Keratinocyte (primary cell): ENCODE results near the gene CCDC28B. TPM values are rescaled to one million over a fixed set of nuclear protein-coding genes. Genes with fewer than 3 reads are reported as not detected.
A peak's percentile ranks its signal among the peaks of the same experiment; 100 is the strongest.

Source experiments
- DNase-seq: peaks from one replicate; pipeline ENCODE4 v3.0.0-alpha.2; 2011; ENCODE audit warnings: low read depth, missing footprints, low spot score
- FAIRE-seq: peaks from 2 replicates; lab custom pipeline; 2011; peaks lifted over from hg19 to GRCh38; lab: Jason Lieb, UNC
- H2AFZ ChIP-seq: 2 replicates; pipeline ENCODE4 v1.6.0; 2012; ENCODE audit warnings: low read length, control low read depth, inconsistent platforms; ENCODE audit not compliant: control insufficient read depth
- H3K27ac ChIP-seq: 2 replicates; pipeline ENCODE4 v1.5.1; 2011; ENCODE audit warnings: low read length; ENCODE audit not compliant: control insufficient read depth, insufficient read depth
- H3K27me3 ChIP-seq: 3 replicates; pipeline ENCODE4 v1.6.0; 2011; ENCODE audit warnings: low read length; ENCODE audit not compliant: control insufficient read depth, insufficient read depth; ENCODE audit errors: extremely low read depth
- H3K36me3 ChIP-seq, 2 experiments: 2 replicates in 1 of 2; 3 replicates in 1 of 2; pipeline ENCODE4 v1.5.1; 2011; ENCODE audit warnings: low read length in 2 of 2, mild to moderate bottlenecking in 1 of 2; ENCODE audit not compliant: control insufficient read depth in 2 of 2, insufficient read depth in 2 of 2; ENCODE audit errors: extremely low read depth in 1 of 2
- H3K4me1 ChIP-seq: 3 replicates; pipeline ENCODE4 v1.5.1; 2011; ENCODE audit warnings: low read length; ENCODE audit not compliant: control insufficient read depth, insufficient read depth; ENCODE audit errors: extremely low read depth
- H3K4me2 ChIP-seq: 3 replicates; pipeline ENCODE4 v1.6.0; 2011; ENCODE audit warnings: low read depth, low read length; ENCODE audit not compliant: control insufficient read depth, insufficient read depth; ENCODE audit errors: extremely low read depth
- H3K4me3 ChIP-seq, 3 experiments: fragments of 200-600 bp in 1 of 3; sonication (generic) in 1 of 3; 2 replicates in 2 of 3; 3 replicates in 1 of 3; pipeline ENCODE4 v1.5.1; 2011 to 2016; ENCODE audit warnings: low read length in 3 of 3, mild to moderate bottlenecking in 3 of 3, control low read depth in 2 of 3, inconsistent platforms in 1 of 3, low read depth in 1 of 3, mixed read lengths in 1 of 3, mixed run types in 1 of 3, moderate library complexity in 1 of 3; ENCODE audit not compliant: control insufficient read depth in 2 of 3, insufficient read depth in 2 of 3; ENCODE audit errors: extremely low read depth in 1 of 3
- H3K79me2 ChIP-seq: 2 replicates; pipeline ENCODE4 v1.6.0; 2012; ENCODE audit warnings: low read length; ENCODE audit not compliant: control insufficient read depth, insufficient read depth
- H3K9ac ChIP-seq: 3 replicates; pipeline ENCODE4 v1.6.0; 2011; ENCODE audit warnings: low read length; ENCODE audit not compliant: control insufficient read depth, insufficient read depth; ENCODE audit errors: extremely low read depth
- H3K9me1 ChIP-seq: 3 replicates; pipeline ENCODE4 v1.6.0; 2011; ENCODE audit warnings: low read length; ENCODE audit not compliant: control insufficient read depth, insufficient read depth; ENCODE audit errors: extremely low read depth
- H3K9me3 ChIP-seq: 2 replicates; pipeline ENCODE4 v1.5.1; 2012; ENCODE audit warnings: low read depth, low read length; ENCODE audit not compliant: control insufficient read depth
- H4K20me1 ChIP-seq: 3 replicates; pipeline ENCODE4 v1.6.0; 2011; ENCODE audit warnings: low read length; ENCODE audit not compliant: control insufficient read depth, insufficient read depth; ENCODE audit errors: extremely low read depth
- EZH2 ChIP-seq: IDR thresholded peaks from one replicate; pipeline ENCODE4 v1.6.1; 2012; ENCODE audit warnings: inconsistent platforms, mild to moderate bottlenecking, low read length, moderate library complexity
- dilution Hi-C: fragments of 300-500 bp; cut with MboI; formaldehyde crosslinking; loops from one replicate; pipeline ENCODE4 v1.7.0; 2020; ENCODE audit warnings: low sequenced_read_pairs; ENCODE audit not compliant: extremely low pct_ligation_motif_present
- polyA plus RNA-seq, 5 experiments: library from polyadenylated mRNA; depleted of rRNA in 3 of 5; stranded (reverse) in 3 of 5; stranded (forward) in 1 of 5; unstranded in 1 of 5; fragments of >200 nt; gene quantifications; 1 replicate in 1 of 5; 2 replicates in 3 of 5; 3 replicates in 1 of 5; pipeline versions ENCODE4 v1.2.1 to v1.2.3, GENCODE V29; 2011 to 2012; ENCODE audit warnings: missing spikeins in 2 of 5, low read depth in 1 of 5, low replicate concordance in 1 of 5
- TF ChIP-seq, protein P1 (sequence below), 3 experiments: IDR thresholded peaks in 1 of 3; conservative IDR thresholded peaks in 1 of 3; optimal IDR thresholded peaks in 1 of 3; 2 replicates in 2 of 3; 3 replicates in 1 of 3; pipeline versions ENCODE3 to v1.5.1; 2011; ENCODE audit warnings: low read length in 3 of 3, mild to moderate bottlenecking in 3 of 3, moderate library complexity in 2 of 3, control low read depth in 1 of 3, inconsistent platforms in 1 of 3; ENCODE audit not compliant: insufficient read depth in 2 of 3; ENCODE audit errors: extremely low read depth in 1 of 3

The CCDC28B gene
- polyA plus RNA-seq, 1 donor (not counting 4 experiments of a cell fraction or from before 2014, with no cell fraction given): 3.6 TPM

DNA sequence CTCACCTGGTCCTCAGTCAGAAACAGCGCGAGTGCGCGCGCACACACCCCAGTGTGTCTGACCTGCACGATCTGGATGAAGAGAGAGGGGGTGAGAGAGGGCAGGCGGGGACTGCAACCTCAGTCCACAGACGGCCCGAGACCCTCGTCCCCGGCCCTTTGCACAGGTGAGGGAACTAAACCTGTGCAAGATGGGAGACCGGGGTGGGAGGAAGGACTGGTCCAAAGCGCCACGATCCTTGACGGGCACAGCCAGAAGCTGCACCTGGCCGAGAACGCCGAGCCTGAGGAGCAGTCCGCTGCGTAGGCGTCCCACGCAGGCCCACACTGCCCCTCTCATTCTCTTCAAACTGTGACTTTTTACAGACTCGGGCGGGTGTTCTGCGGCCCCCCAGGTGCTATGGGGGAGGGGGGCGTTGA, 4.6 kb downstream of the CCDC28B start:
- Histone ChIP-seq H3K9me1 (no peaks in the 10 kb centered on the region), H3K36me3 (peaks cover 0 to 3% of the 10 kb centered on the region in 2 experiments), H3K4me3 (peak overlapping the region; percentile 62 to 93 (median 78)), H4K20me1 (no peaks in the 10 kb centered on the region), H3K27ac (peak overlapping the region; percentile 65), H3K27me3 (no peaks in the 10 kb centered on the region), H3K9me3 (no peaks in the 10 kb centered on the region), H3K4me1 (peaks cover 23% of the 10 kb centered on the region), H3K4me2 (peak overlapping the region; percentile 98), H3K9ac (peak overlapping the region; percentile 93), H3K79me2 (no peaks in the 10 kb centered on the region), H2AFZ (peak overlapping the region; percentile 79)
- dilution Hi-C loops: no loop called here
- FAIRE-seq (no peak), DNase-seq (no peak)
- TF ChIP-seq EZH2: no peak
- TF ChIP-seq, protein P1, sequence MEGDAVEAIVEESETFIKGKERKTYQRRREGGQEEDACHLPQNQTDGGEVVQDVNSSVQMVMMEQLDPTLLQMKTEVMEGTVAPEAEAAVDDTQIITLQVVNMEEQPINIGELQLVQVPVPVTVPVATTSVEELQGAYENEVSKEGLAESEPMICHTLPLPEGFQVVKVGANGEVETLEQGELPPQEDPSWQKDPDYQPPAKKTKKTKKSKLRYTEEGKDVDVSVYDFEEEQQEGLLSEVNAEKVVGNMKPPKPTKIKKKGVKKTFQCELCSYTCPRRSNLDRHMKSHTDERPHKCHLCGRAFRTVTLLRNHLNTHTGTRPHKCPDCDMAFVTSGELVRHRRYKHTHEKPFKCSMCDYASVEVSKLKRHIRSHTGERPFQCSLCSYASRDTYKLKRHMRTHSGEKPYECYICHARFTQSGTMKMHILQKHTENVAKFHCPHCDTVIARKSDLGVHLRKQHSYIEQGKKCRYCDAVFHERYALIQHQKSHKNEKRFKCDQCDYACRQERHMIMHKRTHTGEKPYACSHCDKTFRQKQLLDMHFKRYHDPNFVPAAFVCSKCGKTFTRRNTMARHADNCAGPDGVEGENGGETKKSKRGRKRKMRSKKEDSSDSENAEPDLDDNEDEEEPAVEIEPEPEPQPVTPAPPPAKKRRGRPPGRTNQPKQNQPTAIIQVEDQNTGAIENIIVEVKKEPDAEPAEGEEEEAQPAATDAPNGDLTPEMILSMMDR (optimal IDR thresholded peaks at IDR 0.05 in 1 of 3, IDR thresholded peaks at IDR 0.05 in 1 of 3, conservative IDR thresholded peaks at IDR 0.05 in 1 of 3; ENCODE audit: extremely low read depth in 1 of 3, insufficient read depth in 2 of 3, low read length in 3 of 3): no peak

DNA sequence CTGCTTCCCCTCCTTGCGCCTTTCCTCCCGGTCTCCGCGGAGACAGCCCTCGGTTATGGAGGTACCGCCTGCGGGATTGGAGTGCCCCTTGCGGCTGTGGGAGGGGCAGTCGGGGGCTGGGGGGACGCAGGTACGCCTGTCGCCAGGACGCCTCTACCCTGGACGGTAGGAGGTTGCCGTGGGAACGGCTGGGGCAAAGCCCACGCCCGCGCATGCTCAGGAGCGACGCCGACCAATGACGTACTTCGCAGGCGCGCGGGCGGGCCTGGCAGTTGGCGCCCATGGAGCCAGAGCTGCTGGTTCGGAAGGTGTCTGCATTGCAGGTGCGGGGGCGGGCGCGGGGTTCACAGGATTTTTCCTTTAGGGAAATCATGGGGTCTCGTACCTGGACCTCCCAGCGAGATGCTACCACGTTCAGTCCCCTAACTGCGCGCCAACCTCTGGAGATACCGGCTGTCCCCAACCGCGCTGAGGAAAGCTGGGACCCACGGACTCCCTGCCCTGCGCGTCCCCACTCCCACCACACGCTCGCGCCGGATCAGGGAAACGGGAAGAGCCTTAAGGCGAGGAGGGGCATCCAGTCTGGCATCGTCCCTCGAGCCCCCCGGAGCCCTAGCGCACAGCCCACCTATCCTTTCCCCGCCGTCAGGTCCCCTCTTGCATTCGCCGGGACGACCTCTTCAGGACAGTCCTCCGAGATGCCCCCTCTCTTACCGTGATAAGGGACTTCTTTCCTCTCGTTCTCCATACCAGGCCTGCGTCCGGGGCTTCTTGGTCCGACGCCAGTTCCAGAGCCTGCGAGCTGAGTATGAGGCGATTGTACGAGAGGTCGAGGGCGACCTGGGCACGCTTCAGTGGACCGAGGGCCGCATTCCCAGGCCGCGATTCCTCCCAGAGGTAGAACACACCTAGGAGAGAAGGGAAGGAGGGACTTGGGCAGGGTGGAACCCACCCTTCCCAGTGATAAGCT, 5.3 kb downstream of the CCDC28B start, which contains the start of gene IQCC:
TSS of gene IQCC (plus strand) at position 271 of the 970 bp plus-strand sequence. CDS start at position 282, 11 bp downstream.
- TF ChIP-seq EZH2: no peak
- TF ChIP-seq, protein P1 (optimal IDR thresholded peaks at IDR 0.05 in 1 of 3, IDR thresholded peaks at IDR 0.05 in 1 of 3, conservative IDR thresholded peaks at IDR 0.05 in 1 of 3; ENCODE audit: extremely low read depth in 1 of 3, insufficient read depth in 2 of 3, low read length in 3 of 3): no peak
- peak within 1 kb of the TSS; percentile 89 for H2AFZ ChIP-seq
- dilution Hi-C loops: no loop called here
- H3K4me1 ChIP-seq: peaks cover 18% of the 10 kb centered on the region
- no peaks in the 10 kb centered on the region for H3K27me3 ChIP-seq
- peak within 1 kb of the TSS; percentile 98 for H3K4me2 ChIP-seq
- peaks cover 0 to 3% of the 10 kb centered on the region in 2 experiments for H3K36me3 ChIP-seq
- no peaks in the 10 kb centered on the region for H3K9me3 ChIP-seq
- H3K9ac ChIP-seq: peak within 1 kb of the TSS; percentile 93
- H4K20me1 ChIP-seq: no peaks in the 10 kb centered on the region
- no peak for FAIRE-seq
- H3K79me2 ChIP-seq: no peaks in the 10 kb centered on the region
- DNase-seq: no peak
- peak within 1 kb of the TSS; percentile 62 to 93 (median 78) for H3K4me3 ChIP-seq
- H3K9me1 ChIP-seq: no peaks in the 10 kb centered on the region
- H3K27ac ChIP-seq: peak within 1 kb of the TSS; percentile 65
